Measurements from ENCODE around the gene CD4. TPM values are rescaled to one million over a fixed set of nuclear protein-coding genes. Genes with fewer than 3 reads are reported as not detected.
"Not testable (repeated sequence)": the region's sequence is repeated elsewhere in the genome, so short reads cannot be mapped to it uniquely, and the experiment has no call there.

The CD4 gene
- polyA plus RNA-seq, 1 donor, result 25.5 TPM

DNA sequence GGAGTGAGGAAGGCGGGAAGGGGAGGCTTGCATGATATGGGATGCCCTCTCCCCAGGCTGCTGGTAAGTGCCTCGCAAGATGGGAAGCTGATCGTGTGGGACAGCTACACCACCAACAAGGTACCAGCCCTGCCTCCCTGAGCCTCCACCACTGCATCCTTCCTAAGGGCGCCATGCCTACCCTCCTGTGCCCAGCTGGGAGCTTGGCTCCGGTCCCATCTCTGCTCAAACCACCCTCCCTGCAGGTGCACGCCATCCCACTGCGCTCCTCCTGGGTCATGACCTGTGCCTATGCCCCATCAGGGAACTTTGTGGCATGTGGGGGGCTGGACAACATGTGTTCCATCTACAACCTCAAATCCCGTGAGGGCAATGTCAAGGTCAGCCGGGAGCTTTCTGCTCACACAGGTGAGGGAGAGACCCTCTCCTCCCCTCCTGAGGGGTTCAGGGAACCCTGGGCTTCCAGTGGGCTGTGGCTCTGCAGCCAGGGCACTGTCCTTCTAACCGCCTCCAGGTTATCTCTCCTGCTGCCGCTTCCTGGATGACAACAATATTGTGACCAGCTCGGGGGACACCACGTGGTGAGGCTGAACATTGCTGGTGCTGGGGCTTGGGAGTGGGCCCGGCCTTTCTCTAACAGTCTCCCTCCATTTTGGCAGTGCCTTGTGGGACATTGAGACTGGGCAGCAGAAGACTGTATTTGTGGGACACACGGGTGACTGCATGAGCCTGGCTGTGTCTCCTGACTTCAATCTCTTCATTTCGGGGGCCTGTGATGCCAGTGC lies 54.0 kb downstream of the CD4 start:
- no peak for DNase-seq

DNA sequence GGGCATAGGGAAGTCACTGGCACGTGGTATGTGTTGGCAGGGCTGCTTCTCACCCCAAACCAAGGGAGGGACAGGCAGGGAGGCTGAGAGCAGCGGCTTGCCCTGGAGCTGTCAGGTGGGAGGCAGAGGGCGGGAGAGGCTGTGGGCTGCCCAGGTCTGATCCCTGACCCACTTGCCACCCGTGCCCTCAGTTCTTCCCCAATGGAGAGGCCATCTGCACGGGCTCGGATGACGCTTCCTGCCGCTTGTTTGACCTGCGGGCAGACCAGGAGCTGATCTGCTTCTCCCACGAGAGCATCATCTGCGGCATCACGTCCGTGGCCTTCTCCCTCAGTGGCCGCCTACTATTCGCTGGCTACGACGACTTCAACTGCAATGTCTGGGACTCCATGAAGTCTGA lies 56.1 kb downstream of the CD4 start:
- no peak for DNase-seq

DNA sequence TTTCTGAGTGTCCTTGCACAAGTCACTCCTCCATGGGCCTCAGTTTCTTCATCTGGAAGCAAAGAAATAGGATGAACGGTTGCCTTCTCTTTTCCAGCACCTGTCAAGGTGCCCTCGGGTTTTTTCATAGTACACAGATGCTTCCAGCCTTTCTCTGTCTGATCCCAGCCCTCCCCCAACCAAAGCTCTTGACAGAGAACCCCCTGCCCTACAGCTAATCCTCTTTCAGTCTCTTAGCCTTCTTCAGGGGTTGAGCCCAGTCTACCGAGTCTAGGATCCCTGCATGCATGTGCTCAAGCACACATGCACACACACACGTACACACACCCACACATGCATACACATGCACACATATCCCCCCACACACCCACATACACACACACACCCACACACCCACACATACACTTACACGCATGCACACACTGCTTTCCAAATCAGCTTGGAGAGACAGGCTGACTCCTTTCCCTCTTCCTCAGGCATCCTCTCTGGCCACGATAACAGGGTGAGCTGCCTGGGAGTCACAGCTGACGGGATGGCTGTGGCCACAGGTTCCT lies 57.1 kb downstream of the CD4 start:
- DNase-seq, result no peak

DNA sequence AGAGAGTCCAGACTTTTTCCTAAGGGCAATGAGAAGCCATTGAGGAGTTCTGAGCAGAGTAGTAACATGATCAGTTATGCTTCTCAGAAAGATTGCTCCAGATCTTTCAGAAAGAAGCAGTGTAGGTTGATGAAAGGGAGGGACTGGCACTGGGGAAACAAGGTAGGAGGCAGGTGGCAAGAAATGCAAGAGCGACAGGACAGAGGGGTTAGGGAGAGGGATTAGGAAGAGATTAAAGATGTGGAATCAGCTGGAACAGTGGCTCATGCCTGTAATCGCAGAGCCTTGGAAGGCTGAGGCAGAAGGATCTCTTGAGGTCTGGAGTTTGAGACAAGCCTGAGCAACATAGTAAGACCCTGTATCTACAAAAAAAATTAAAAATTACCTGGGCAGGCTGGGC lies 58.3 kb downstream of the CD4 start:
- no peak for DNase-seq

DNA sequence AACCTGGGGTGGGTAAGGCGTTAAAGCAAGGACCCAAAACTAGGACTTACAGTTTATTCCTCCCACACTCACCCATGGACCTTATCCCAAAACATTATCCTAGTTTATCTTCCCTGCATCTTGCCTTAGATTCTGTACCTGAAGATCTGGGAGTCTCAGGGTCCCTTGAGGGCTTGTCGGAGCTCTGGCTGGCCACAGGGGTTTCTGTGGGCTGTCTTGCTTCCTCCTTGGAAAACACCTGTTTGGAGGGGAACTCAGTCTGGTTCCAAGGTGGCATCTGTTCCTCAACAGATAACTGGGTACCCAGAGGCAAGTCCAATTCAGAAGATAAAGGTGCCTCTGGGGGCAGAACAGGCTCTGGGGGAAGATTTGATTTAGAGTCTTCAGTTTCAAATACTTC lies 60.1 kb downstream of the CD4 start:
- no peak for DNase-seq

DNA sequence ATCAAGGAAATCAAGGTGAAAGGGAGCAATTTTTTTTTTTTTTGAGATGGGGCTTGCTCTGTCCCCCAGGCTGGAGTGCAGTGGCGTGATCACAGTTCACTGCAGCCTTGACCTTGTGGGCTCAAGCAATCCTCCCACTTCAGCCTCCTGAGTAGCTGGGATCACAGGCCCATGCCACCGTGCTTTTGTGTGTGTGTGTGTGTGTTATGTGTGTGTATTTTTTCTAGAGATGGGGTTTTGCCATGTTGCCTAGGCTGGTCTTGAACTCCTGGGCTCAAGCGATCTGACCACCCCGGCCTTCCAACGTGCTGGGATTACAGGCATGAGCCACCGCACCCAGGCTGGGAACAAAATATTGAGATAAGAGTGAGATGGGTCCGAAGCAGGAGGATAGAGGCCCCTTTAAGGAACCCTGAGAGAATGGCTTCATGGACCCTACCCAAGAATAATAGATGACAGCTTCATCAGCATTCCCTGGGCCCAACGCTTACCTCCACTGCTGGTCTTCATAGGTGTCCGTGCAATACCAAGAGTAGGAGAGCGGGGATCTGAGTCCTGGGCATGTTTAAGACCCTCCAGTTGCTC lies 60.7 kb downstream of the CD4 start:
- no peak for DNase-seq

DNA sequence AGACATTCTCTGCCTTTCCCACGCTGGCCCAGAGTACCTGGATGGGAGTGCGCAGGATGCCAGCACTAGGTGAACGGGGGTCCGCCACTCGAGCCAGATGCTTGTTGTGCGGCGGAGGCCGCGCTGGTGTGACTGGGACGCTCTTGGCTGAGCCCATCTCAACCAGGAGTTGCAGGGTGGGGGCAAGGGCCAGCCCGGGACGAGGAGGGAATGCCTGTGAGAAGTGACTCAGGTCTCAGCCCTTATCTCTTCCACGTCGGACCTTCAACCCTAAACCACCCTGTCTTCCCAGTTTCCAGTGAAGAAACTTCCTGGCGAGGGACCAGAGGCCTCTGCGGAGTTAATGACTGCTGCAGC lies 61.4 kb downstream of the CD4 start:
- DNase-seq, result no peak

DNA sequence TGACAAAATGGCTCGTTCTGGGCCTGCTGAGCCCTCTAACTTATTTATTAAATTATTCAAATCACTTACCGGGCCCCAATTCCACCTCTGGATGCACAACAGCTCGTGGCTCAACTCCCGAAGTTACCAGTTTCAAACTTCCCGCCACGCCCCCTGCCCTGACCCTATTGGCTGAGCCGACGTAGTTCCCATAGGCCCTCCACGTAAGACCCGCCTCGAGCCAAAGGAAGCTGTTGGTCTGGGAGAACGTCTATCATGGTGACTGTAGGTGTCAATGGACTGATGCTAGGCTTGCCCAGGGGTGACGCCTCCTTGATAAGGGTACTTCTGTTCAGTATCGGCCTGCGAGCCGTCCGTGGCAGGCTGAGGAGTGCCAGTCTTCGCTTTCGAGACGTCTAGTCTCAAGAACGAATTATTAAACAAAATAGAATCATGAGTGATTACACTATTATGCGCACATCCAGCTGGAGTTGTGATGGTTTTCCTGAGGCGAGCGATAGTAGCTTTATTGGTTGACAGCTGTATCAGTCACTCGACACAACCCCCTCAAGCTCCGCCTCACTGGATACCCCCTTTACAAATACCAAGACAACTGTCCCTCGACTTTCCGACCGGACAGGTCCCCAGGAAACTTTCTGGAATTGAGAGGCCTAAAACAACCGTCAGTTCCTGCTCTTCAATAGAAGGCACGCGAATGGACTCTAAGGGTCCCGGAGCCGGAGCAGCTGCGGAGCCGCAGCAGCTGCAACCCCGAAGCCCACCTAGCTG lies 62.0 kb downstream of the CD4 start, which contains the start of gene CDCA3:
TSS of gene CDCA3 (minus strand) at position 134 of the 768 bp plus-strand sequence. CDS start 334 bp downstream, outside the sequence.
- peak; percentile 95 for DNase-seq

DNA sequence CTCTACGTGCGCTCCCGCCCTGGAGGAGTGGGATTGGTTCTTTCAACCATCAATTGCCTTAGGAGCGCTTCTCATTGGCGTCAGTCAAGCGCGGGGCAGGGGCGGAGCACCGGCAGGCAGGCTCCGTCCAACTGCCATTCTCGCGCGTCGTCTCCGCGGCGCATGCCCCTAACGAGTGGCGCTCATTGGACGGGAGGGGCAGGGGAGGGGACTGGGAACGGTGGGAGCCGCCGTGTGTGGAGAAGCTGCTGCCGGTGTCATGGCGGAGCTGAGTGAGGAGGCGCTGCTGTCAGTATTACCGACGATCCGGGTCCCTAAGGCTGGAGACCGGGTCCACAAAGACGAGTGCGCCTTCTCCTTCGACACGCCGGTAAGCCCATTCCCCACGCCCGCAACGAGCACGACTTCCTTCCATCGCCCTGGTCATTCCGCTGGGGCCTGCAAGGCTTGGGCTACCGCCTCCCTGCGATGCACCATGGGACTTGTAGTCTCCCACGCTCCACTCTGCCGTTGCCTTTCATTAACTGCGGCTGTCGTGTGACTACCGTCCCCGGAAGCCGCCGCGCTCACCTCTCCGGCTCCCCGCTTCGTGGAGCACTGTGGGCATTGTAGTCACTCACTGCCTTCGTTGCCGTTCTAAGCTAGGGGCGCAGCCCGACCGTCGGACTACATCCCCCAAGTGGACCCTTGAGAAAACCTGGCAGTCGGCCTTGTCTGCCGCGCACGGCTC lies 62.8 kb downstream of the CD4 start, which contains the start of gene USP5:
TSS of gene USP5 (plus strand) at position 230 of the 730 bp plus-strand sequence. CDS start at position 260, 30 bp downstream.
- DNase-seq, result peak; percentile 99

DNA sequence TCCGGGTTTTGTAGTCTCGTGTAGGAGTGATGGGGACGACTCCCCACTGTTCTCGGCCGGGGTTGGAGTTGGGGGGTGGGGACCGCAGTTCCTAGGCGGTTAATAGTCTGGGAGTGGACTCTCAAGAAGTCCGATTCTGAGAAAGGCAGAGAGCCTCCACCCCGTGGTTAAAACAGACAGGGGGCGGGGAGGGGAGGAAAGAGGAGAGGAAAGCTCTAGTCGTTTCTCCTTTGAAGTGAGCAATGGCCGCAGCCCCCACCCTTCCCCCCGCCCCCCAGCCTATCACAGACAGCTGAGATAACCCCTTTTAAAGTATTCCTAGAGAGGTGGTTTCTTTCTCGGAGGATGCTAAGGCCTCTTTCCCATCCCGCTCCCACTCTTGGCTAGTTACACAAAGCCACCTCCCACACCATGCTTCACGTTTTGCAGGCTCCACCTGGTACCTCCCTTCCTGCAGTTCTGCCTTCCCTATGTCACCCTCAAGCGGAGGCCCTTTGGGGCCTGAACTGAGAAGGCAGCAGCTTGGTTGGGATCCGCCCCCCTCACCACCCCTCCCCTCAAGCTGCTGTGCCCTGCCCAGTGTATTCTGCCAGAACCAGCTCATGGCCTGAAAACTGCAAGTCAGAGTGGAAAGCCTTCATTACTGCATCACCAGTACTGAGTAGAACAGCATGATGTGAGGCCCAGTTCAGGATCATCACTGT lies 63.5 kb downstream of the CD4 start:
- no peak for DNase-seq

DNA sequence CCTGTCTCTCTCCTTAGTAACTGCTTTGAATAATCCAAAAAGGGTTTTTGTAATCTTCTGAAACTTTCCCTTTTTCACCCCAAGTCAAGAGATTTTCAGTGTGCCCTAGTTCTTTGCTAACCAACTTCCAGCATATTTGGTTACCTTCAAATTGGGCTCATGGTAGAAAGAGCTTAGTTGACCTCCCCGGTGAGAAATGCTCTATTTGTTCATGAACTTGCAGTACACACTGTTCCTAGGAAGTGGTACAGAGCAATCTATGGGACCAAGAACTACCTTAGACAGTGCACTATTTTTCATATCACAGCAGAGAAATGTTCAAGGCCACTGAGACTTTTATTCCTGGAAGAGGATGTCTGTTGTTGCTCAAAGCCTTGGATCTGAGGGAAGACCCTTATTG lies 64.3 kb downstream of the CD4 start:
- DNase-seq, result no peak

DNA sequence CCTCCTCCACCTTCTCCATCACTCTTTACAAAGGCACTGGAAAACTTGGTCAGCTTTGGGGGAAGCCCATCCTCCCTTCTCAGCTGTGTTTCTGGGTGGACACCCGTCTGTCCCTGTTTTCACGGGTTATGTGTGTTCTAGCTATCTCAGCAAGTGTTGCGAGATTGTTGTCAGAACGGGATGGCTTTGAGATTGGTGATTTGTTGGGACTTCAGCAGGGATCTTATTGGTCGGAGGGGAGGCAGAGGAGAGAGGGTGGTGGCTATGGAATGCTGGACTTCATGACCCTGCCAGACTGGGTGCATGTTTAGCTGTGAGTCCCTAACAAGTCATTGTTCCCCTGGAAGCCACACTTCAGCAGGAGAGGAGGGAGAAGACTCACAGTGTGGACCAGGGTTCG lies 64.7 kb downstream of the CD4 start:
- DNase-seq, result no peak

DNA sequence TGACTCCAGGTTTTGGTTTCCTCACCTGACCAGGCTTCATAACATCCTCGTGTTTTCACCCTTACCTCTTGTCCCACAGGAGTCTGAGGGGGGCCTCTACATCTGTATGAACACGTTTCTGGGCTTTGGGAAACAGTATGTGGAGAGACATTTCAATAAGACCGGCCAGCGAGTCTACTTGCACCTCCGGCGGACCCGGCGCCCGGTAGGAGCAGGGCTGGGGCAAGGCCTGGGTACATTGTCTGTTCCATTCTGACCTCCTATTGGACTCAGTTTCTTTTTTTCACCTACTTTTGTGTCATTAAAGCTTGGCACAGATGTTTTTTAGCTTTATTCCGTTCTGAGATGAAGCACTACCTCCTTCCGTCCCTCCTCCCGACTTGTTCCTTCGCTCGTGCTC lies 66.0 kb downstream of the CD4 start:
- DNase-seq, result no peak

DNA sequence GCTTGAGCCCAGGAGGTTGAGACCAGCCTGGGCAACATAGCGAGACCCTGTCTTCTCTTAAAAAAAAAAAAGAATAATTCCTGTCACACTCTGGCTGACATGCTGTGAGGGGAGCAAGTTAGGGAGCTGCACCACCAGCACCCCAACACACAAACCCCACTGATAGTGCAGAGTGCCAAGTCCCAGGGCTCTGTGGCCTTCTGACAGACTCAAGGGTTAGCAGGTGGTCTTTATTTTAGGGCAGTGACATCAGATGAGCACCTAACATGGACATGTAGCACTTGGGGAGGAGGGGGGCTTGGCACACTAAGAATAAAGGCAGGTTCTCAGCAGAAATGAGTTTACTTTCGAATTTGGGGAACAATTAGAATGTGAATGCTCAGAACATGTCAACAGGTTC lies 69.5 kb downstream of the CD4 start:
- no peak for DNase-seq

DNA sequence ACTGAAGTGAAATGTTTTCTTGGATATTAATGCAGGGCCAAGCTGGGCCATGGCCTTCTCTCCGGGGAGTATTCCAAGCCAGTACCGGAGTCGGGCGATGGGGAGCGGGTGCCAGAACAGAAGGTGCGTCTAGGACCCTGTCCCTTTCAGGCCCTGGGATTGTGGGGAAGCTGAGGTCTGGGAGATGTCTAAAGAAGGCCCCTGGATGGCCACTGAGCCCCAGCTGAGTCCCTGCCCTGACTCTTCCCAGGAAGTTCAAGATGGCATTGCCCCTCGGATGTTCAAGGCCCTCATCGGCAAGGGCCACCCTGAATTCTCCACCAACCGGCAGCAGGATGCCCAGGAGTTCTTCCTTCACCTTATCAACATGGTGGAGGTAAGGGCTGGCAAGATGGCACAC lies 70.8 kb downstream of the CD4 start:
- no peak for DNase-seq

DNA sequence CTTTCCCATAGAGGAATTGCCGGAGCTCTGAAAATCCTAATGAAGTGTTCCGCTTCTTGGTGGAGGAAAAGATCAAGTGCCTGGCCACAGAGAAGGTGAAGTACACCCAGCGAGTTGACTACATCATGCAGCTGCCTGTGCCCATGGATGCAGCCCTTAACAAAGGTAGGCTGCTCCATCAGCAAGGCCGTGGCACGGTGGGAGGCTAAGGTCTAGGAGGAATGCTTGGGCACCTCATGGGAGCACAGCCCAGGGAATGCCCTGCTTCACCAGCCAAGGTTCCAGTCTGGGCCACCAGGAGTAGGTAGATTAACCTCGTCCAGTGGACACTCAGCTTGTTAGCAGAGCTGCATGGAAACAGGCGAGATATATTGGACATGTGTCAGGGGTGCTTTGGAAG lies 71.6 kb downstream of the CD4 start:
- no peak for DNase-seq

DNA sequence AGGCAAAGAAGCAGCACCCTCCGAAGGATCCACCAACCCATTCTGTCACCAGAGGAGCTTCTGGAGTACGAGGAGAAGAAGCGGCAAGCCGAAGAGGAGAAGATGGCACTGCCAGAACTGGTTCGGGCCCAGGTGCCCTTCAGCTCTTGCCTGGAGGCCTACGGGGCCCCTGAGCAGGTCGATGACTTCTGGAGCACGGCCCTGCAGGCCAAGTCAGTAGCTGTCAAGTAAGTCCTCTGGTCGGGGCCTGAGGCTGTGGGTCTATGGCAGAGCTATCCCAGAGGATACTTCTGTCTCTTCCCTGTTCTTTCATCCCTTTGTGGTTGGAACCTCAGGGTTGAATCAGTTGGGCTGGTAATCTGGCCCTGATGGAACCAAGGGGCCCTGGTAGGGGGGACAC lies 72.1 kb downstream of the CD4 start:
- no peak for DNase-seq

DNA sequence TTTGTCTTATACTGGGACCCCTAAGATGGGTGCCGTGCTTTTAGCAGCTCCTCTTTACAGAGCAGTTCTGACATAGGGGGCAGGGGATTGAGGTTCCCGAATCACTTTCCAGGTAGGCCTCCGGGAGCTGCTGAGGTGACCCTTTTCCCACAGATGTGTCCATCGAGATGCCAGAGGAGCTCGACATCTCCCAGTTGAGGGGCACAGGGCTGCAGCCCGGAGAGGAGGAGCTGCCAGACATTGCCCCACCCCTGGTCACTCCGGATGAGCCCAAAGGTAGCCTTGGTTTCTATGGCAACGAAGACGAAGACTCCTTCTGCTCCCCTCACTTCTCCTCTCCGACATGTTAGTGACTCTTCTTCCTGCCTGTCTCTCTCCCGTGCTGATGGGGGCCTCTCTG lies 73.7 kb downstream of the CD4 start:
- DNase-seq, result no peak

DNA sequence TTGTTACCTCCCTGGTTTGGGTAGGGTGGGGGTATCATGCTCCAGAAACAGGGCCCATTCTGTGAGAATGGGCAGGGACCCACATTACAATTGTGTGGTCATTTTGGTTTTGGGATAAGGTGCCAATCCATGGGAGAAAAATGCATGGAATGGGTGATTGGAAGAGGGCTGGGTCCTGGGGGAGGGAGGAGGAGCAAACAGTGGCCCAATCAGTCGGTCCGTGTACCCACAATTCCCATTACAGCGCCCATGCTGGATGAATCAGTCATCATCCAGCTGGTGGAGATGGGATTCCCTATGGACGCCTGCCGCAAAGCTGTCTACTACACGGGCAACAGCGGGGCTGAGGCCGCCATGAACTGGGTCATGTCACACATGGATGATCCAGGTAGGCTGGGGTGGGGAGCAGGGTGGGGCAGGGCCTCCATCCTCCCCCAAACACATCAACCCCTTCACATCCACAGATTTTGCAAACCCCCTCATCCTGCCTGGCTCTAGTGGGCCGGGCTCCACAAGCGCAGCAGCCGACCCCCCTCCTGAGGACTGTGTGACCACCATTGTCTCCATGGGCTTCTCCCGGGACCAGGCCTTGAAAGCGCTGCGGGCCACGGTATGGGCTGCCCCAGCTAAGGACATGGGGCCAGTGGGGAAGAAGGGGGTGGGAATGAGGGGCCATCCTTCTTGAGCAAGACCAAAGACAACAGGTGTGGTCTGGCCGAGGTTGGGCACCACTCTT lies 74.4 kb downstream of the CD4 start:
- no peak for DNase-seq

DNA sequence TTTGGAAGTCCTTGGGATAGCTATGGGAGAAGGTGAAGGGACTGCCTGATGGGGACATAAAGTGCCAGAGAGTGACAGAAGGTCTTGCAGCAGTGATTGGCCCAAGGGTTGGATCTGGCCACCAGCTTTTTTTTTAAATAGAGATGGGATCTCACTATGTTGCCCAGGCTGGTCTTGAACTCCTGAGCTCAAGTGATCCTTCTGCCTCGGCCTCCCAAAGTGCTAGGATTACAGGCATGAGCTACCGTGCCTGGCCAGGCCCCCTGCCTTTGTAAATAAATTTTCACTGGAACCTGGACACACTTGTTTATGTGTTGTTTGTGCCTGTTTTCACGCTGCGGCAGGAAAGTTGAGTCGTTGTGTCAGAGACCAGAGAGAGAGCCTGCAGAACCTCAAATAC lies 76.0 kb downstream of the CD4 start:
- DNase-seq, result not testable (repeated sequence)

Measured in left kidney (tissue), 2 donors.